ENCODE data around the gene CPXM1.

The CPXM1 gene

DNA sequence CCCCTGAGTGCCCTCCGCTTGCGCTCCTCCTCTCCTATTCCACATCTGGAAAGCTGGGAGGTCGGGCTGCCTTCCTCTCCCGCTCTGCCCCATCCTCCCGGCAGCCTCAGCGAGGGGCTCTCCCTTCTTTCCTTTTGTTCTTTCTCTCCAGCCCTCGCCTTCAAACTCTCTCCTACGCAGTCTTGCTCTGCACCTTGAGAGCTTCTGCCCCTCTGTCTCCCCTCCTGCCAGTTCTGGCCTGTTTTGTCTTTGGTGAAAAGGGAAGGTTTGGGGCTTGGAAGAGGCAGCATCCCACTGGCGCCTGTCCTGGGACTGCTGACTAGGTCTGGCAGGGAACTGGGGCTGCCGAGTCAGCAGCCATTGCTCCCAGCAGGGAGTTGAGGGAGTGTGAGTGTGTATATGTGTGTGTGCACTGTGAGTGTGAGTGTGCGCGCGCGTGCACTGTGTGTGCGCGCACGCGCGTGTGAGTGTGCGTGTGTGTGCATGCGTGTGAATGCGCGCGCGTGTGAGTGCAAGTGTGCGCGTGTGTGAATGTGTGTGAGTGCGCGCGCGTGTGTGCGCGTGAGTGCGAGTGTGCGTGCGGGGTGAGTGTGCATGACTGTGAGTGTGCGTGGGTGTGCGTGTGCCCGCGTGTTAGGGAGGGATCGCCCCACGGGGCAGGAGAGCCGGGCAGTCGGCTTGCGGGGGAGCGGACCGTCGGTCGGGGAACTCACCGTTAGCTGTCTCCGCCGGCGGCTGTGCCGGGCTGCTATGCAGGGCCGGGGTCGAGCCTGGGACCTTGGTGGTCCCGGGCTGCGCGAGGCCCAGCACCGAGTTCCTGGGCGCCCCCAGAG is 523 bp downstream of the CPXM1 start:
- DNase-seq, result no peak

DNA sequence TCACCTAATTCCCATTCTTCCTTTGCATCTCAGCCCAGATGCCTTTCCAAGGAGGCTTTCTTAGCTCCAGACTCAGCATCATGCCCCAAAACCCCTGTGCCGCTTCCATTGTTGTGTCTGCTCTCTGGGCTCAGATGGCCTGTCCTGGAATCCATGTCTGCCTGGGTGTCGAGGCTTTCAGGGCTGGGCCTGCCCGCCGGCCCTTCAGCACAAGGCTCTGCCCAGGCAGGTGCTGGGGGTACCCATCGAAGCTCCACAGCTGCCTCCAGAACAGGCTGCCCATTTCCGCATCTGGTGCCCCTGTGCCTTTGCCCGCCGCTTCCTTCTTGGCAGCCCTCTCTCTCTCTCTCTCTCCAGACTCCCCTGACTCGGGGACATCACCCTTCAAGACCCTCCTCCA is 1.2 kb downstream of the CPXM1 start:
- no peak for DNase-seq

DNA sequence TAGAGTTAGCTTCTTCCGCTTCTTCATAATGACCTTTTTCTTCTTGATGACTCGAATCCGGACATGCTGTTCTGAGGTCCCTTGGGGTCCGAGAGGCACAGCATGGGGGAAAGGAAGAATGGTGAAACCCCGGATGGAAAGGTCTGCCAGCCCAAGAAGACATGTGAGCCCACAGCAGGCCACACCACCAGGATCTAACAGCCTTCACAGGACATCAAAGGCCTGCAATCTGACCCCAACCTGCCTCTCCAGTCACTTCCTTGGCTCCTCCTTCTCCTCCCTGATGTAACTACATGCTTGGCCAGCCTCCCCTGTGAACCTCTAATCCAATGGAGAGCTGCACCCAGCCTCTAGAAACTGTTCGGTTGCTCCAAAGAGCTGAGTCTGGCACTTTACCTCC is 1.6 kb downstream of the CPXM1 start:
- DNase-seq, result no peak

DNA sequence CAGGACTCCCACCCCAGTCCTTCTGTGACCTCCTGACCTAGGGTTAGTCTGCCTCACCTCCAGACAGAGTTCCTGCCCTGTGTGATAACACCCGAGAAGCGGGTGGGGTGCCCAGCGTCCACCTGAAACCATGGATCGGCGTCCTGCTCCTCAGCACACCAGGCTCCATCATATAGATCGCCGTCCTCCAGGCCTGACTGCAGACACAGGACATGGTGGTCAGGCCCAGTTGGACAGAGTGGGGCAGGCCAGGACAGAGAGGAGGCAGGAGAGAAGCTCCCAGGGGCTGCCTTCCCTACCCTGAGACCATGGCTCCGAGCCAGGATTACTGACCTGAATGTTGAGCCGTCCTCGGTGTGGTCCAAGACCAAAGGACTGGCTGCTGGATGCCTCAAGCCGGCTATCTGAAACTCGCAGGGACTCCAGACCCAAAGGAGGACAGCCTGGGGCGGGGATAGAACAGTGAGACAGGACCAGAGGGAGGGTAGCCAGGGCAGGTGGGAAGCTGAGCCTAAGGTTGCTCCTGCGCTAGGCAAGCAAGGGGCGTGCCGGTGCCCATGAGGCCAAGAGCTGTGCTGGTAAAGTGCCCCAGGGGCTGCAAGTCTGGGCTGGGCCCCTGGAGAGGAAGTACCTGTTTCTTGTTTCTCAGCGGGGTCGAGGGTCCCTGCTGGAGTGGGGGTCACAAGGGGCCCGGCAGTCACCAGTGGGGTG is 2.2 kb downstream of the CPXM1 start:
- no peak for DNase-seq

DNA sequence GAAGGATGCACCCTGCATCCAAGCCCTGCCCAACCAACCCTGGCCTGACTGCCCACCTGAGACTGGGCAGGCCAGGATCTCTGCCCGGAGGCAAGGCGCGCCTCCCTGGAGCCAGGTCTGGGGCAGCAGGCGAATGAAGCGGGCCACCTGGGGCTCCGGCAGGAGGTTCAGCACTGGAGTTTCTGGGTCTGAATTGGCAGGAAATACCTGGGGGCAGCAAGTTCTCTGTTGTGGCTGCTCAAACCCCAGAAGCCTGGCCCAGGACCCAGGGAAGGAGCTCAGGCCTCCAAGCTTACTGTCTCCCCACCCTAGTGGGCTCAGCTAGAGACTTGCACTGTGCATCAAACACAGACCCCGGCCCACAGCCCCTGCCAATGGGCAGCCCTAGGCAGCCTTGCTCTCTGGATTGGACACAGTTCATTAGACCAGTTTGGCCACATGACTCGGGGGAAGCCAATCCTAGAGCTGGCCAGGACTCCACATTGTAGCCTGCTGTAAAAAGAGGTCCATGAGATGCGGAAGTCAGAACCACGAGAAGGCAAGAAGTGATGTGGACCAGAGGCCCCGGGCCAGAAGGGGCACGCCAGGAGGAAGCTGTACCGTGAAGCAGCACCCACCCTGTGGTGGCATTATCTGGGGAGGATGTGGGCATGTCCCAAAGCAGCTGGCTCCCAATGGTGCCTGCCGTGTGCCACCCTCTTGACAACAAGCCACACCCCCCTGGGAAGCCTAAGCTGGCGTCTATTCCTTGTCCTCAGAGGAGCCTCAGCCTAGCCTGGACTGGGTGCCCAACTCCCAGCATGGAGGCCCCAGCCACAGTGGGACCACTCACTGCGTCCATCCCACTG is 3.1 kb downstream of the CPXM1 start:
- DNase-seq, result no peak

DNA sequence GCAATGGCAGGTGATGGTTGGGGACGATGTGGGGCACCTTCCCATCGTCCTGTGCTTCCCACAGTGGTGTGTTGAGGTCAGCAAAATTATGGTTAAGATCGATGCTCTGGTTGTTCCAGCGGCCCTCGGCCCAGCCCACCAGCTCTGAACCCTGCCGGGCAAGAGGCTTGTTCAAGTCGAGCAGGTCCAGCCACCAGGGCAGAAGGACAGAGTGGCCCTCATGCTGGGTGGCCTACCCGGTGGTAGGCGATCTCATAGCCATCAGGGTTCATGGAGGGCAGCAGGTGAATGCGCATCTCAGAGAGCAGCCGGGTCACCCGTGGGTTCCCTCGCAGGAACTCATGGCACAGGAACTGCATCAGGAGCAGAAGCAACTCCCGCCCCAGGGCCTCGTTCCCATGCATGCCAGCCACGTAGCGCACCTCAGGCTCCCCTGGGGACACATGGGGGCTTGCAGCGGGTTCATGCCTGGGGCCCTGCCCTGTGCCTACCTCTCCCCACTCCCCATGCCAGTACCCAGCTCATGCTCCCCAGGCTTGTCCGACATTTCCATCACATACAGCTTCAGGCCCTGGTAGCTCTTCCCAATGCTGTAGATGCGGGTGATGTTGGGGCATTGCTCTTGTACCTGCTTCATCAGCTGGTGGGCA is 4.3 kb downstream of the CPXM1 start:
- no peak for DNase-seq

DNA sequence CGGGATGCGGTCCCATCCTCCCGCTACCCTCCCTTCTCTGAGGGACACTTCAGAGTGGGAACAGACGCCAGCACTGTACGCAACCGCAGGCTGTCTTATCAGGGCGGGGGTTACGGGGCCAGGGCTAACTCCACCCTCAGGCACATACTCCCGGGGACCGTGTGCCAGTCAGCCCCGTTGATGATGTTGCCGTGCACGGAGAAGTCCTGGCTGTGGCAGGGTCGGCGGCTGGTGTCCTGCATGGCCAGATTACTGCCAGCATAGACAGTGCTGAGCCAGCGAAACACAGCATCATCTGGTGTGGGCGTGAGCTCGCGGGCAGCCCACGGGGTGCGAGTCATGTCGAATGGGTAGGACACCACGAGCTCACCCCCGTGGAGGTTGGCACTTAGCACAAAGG is 5.0 kb downstream of the CPXM1 start:
- no peak for DNase-seq

DNA sequence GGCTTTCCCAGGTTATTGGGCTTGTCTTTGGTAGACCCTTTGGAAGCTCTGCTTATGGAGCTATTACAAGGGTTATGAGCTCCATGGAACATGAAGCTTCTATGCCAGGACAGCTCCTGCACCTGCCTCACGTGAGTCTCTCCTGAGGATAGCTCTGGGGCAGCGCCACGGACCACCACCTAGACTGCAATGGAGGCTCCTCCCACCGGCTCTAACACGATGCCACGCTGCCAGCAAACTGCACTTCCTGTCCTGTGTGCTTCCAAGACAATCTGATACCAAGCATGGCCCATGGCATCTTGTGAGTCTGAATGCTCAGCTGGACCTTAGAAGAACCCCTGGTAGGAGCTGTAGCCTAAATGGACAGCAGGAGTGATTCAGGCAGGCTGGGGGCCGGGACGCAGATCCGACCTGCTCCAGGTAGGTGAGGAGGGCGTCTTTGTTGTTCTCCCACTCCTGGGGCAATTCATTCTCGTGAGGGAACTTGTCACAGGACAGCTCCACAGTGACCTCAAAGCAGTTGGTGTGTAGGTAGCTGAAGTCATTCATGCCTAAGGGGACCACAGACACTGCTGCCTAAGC is 5.5 kb downstream of the CPXM1 start:
- no peak for DNase-seq

DNA sequence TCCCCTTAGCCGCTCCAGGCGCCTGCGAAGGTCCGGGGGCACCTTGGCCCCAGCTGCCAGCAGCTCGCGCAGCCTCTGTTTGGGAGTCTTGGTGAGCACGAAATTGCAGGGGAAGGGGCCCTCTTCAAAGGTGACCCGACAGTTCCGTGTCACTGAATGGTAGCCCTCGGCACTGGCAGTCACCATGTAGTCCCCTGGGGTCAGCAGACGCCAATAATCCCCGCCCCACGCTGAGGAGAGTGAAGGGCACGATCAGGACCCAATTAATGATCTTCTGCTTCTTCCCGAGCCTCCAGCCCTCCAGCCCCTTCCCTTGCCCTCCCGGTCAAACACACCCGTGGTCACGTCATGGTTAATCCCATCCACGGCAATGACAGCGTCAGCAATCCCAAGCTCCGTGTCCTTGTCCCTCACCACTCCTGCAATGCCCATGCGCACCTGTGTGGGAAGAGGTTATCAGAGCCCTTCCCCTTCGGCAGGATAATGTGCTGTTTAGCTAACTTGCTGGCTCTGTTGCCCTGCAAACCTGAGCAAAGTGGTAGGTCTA is 6.2 kb downstream of the CPXM1 start:
- no peak for DNase-seq

DNA sequence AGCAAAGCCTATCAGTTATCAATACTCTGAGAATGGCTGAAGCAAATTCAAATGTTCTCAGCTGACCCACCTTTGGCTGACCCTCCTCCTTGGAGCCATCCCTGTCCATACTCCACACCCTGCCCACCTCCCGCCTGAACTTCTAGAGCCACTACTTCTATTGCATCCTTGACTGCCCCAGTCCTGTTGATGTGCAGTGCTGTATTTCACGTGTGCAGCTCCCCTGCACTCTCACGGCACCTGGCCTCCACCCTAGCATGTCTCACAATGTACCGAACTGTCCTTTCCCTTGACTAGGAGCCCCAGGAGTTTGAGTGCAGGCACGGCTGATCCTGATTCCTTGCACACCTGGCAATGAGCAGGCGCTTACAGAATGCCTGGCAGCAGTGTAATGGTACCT is 7.0 kb downstream of the CPXM1 start:
- no peak for DNase-seq

DNA sequence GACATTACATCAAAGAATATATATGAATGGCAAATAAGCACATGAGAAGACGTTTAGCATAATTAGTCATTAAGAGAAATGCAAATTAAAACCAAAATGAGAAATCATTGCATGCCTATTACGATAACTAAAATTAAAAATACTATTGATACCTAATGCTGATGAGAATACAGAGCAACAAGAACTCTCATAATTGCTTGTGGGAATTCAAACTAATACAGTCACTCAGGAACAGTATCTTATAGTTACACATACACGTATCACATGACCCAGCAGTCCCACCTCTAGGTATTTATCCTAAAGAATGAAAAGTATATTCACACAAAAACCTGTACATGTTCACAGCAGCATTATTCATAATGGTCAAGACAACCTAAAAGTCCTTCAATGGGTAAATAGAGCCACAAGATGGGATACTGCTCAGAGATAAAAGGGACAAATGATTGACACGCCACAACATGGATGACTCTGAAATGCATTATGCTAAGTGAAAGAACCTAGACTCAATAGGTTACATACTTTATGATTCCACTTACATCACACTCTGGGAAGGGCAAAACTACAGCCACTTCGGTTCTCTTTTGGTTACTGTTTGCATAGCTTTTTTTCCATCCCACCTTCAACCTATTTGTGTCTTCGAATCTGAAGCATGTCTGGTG is 16.4 kb downstream of the CPXM1 start:
- no peak for DNase-seq

DNA sequence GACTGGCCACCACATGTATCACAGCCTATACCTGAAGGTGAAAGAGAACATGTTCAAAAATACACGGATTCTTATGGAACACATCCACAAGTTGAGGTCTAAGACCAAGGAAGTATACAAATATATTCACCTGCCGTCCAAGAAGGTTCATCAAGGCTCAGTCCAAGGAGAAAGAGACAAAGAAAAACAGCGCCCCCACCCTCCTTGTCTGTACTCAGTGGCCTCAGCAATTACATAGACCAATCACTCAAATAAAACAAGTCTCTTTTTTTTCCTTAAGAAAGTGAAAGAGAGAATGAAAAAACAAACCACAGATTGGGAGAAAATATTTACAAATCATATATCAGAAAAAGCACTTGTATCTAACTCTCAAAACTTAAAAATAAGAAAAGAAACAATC is 19.5 kb downstream of the CPXM1 start:
- DNase-seq, result no peak

DNA sequence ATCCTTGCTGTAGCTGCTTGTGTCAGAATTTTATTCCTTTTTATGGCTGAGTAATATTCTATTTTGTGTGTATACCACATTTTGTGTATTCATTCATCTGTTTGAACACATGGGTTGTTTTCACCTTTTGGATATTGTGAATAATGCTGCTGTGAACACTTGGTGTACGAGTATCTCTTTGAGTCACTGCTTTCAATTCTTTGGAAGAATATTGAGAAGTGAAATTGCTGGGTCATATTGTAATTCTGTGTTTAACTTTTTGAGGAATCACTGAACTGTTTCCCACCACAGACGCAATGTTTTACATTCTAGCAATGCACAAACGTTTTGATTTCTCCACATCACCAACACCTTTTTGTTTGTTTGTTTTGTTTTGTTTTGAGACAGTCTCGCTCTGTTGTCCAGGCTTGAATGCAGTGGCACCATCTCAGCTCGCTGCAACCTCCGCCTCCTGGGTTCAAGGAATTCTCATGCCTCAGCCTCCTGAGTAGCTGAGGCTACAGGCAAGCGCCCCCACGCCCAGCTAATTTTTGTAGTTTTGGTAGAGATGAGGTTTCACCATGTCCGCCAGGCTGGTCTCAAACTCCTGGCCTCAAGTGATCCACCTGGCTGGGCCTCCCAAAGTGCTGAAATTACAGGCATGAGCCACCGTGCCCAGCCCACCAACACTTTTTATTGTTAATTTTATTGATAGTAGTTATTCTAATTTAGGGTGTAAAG is 21.7 kb downstream of the CPXM1 start:
- DNase-seq, result peak; percentile 6

DNA sequence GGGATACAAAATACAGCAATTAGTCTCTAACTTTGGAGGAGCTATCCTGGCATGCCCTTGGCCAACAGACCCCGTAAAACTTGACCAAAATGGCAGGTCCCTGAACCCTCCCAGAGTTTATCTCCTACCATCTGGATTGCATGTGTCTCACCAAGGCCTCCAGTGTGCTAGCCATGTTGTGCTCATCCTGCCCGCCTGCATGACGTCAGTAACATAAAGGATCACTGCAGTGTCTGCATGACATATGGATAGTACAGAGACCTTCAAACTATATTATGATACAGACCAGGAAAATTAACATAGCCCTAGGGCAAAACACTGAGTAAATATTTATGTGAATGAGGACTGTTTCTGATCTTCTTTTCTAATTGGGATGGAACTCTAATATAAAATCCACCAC is 25.3 kb downstream of the CPXM1 start:
- peak; percentile 10 for DNase-seq

DNA sequence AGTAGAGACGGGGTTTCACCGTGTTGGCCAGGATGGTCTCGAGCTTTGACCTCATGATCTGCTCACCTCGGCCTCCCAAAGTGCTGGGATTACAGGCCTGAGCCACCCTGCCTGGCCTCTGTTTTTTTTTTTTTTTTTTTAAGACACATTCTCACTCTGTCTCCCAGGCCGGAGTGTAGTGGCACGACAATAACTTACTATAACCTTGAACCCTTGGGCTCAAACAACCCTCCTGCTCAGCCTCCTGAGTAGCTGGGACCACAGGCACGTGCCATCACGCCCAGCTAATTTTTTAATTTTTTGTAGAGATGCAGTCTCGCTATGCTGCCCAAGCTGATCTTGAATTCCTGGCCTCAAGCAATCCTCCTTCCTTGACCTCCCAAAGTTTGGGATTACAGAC is 26.6 kb downstream of the CPXM1 start:
- DNase-seq, result peak; percentile 7

DNA sequence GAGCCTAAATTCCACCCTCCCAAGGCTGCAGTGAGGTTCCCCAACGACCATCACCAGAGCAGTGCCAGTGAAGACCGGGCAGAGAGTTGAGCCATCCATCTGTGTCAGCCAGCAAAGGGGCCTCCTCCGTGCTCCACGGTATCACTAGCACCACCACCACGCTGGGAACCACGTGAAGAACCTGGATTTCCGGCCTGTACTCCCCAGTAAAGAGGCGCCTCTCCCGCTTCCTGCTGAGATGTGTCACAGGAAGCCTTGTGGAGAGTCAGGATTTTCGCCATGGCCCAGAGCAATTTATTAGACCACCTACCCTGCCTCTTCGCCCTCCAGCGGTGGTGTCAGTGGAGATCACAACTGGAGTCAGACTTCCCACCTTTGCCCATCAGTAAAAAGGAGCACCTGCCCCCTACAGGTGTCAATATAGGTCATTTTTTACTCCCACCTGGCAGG is 28.8 kb downstream of the CPXM1 start:
- peak; percentile 48 for DNase-seq

DNA sequence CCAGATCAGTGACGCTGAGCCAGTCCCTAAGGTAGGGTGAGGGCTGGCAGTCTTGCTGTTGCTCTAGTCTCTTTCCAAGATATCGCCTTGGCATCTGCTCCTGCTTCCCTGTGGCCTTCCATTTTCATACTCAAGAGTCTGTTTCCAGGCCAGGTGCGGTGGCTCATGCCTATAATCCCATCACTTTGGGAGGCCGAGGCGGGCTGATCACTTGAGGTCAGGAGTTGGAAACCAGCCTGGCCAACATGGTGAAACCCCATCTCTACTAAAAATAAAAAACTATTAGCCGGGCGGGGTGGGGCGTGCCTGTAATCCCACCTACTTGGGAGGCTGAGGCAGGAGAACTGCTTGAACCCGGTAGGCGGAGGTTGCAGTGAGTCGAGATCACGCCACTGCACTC is 30.3 kb downstream of the CPXM1 start:
- peak; percentile 30 for DNase-seq

DNA sequence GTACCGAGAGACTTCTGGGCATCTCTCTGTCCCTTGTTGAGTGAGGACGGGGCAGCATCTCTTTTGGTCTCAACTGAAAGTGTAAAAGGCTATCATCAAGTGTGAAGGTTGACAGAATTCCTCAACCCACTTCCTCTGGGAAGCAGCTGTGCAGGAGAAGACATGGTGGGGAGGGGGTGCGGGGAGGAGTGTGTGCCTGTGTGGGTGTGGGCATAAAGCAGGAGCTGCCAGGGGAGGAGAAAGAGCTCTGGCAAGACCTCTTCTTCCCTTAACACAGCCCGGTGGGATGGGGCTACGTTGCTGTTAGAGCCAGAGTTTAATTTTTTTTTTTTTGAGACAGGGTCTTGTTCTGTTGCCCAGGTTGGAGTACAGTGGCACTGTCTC is 31.8 kb downstream of the CPXM1 start:
- DNase-seq, result no peak

DNA sequence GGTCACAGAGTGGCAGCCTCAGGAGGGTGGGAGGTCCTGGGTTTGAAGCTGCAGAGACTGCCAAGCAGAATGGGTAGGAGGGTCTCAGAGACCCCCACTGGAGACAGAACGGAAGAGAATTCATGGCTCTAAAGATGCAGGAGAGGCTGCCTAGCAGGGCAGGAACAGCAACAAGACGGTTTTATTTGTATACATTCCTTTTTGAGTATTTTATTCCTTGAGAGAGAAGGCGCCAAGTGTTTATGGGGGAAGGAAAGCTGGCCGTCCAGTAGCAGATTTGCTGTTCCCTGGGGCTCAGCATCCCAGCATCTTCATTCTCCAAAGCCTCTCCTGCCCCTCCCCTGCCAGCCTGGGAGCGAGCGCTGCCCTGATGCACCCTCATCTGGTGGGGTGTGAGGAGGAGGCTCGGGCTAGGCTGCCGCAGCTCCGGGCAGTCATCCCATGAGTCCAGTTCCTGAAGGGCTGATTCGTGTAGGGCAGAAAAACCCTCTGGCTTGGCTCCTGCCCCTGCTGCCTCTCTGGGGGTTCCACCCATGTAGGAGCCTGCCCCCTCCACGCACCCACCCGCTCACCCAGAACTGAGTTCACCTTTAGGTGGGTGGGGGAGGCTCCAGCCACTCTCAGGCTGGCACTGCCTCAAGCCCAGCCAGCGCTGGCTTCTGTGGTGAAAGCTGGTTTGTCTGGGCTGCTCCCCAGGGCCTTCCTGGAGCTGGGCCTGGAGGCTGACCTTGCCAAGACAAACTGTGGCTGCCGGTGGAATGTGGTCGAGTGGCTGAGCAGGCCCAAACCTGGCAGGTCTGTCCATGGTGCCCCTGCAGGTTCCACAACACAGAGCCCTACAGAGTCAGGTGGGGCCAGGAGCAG is 32.4 kb downstream of the CPXM1 start:
- DNase-seq, result peak; percentile 41

DNA sequence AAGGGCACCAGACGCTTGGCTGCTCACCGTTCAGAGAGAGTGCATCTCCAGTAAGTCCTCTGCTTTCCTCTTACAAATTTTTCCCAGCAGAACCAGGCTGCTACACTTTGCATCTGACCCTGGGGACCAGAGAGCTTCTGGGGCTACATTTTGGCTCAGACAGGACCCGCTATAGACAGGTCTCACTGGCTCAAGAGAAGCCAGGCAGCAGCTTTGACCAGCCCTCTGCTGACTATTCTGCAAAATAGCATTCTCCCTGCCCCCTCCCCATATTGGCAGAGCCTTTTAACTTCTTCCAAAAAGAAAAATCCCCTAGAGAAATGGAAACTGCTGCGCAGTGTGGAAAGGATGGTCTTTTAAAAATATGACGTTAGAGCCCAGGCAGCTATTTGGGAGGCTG is 37.2 kb downstream of the CPXM1 start:
- DNase-seq, result no peak
